ENCODE data around the gene NMU. TPM values are rescaled to one million over a fixed set of nuclear protein-coding genes. Genes with fewer than 3 reads are reported as not detected.

NMU gene
- total and polyA plus RNA-seq, 2 of the 4 experiments (the other 2 are of a cell fraction), result not detected

DNA sequence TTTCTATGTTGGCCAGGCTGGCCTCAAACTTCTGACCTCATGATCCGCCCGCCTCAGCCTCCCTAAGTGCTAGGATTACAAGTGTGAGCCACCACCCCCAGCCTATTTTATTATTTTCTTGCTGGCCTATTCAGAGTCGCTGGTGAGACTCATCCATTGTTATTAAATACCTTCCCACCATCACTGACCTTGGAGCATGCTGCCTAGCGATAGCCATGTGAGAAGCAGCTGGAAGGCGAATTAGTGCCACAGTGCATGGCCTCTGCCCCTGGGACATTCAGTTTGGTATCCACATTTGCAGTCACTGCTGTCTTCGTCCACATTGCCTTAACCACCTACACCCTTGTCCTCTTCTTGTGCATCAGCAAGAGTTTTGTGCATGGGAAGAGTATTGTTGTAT lies 32.4 kb upstream of the NMU start:
- H3K4ac ChIP-seq (ENCODE audit: low read depth, low read length), result no peak overlapping the region
- no peak overlapping the region for H4K5ac ChIP-seq (ENCODE audit: low read depth, low read length)
- H2BK20ac ChIP-seq (ENCODE audit: low read depth, low read length), result no peak overlapping the region
- DNase-seq, result no peak
- intact Hi-C loops (cut with micrococcal nuclease) (no loop called here), dilution Hi-C loops (cut with HindIII; ENCODE audit: low sequenced_read_pairs, unreplicated experiment) (no loop called here), in situ Hi-C loops (cut with MboI; ENCODE audit: low sequenced_read_pairs) (no loop called here)
- H2BK15ac ChIP-seq (ENCODE audit: low read depth, low read length), result no peak overlapping the region
- H2BK120ac ChIP-seq (ENCODE audit: low read depth, low read length), result no peak overlapping the region
- no peaks in the 10 kb centered on the region for H3K79me1 ChIP-seq (ENCODE audit: low read depth in 1 of 2, low read length in 2 of 2)
- H3K14ac ChIP-seq (replicated peaks; ENCODE audit: low read depth, low read length), result no peak overlapping the region
- H3K4me1 ChIP-seq (ENCODE audit: control insufficient read depth, insufficient read depth, low read length), result no peaks in the 10 kb centered on the region
- no peak overlapping the region for H3K56ac ChIP-seq (ENCODE audit: extremely low read depth, insufficient read depth, low read length)
- ChIA-PET CTCF (interaction anchor here (0.6 kb wide), 1 partner anchor 8 kb away, joined by 3 read pairs; no protein-coding TSS in a partner anchor), POLR2A (ENCODE audit: unreplicated experiment) (no interaction called here)
- H3K9me1 ChIP-seq (ENCODE audit: insufficient read depth, low read length), result no peaks in the 10 kb centered on the region
- H3K4me2 ChIP-seq (ENCODE audit: low read depth, low read length), result no peak overlapping the region
- peaks cover 1% of the 10 kb centered on the region; the same call in 1 of the 2 replicates for H3K27me3 ChIP-seq (ENCODE audit: control insufficient read depth, insufficient read depth, low read length)
- no peak overlapping the region for H3K9ac ChIP-seq (ENCODE audit: low read depth, low read length)
- no peak for TF ChIP-seq BHLHE40 (IDR thresholded peaks at IDR 0.05; ENCODE audit: low read depth, low read length)
- TF ChIP-seq RCOR1 (IDR thresholded peaks at IDR 0.05; ENCODE audit: insufficient replicate concordance, low read length), result no peak
- no peak overlapping the region for H4K8ac ChIP-seq (ENCODE audit: low read depth in 2 of 2, low read length in 2 of 2)
- H3K36me3 ChIP-seq (ENCODE audit: control insufficient read depth, insufficient read depth, low read length), result no peaks in the 10 kb centered on the region
- no peak overlapping the region for H3K23ac ChIP-seq (ENCODE audit: low read depth, low read length)
- no peak overlapping the region for H4K91ac ChIP-seq (ENCODE audit: insufficient read depth, low read depth, low read length)
- H2AK5ac ChIP-seq (ENCODE audit: low read depth, low read length), result no peak overlapping the region
- H2AFZ ChIP-seq (replicated peaks; ENCODE audit: low read length, poor library complexity), result no peak overlapping the region
- no peak overlapping the region for H3K18ac ChIP-seq (ENCODE audit: low read depth, low read length)
- no peak overlapping the region for H3K4me3 ChIP-seq (ENCODE audit: insufficient read depth, low read depth, low read length)
- H4K20me1 ChIP-seq (ENCODE audit: insufficient read depth, low read length), result no peaks in the 10 kb centered on the region
- H2AK9ac ChIP-seq (replicated peaks; ENCODE audit: low read depth, low read length, poor library complexity), result no peak overlapping the region
- no TSS peak for BruUV-seq (replicated peaks)
- H3K9me3 ChIP-seq (ENCODE audit: control insufficient read depth, insufficient read depth, low read length), result no peaks in the 10 kb centered on the region
- WGBS, 2 experiments (ENCODE audit: extremely low coverage in 2 of 2, insufficient read length in 1 of 2), result 40% methylated on average over 2 of the region's 6 CpGs; no CpG with 5 or more reads in 1 of the 2 experiments
- no peak overlapping the region for H3K27ac ChIP-seq (ENCODE audit: insufficient read depth, low read length)
- H2BK5ac ChIP-seq (ENCODE audit: low read depth, low read length, poor library complexity, severe bottlenecking), result no peak overlapping the region
- ATAC-seq (ENCODE audit: low read depth), result no peak
